AG04450 (cell line): ENCODE data around the gene L2HGDH. TPM values are rescaled to one million over a fixed set of nuclear protein-coding genes. Genes with fewer than 3 reads are reported as not detected.

ENCODE experiments used
- CTCF ChIA-PET: fragments of 300-600, 350-600 bp; formaldehyde crosslinking; extraction: SDS; loops from one replicate; lab custom pipeline; 2022; ENCODE audit warnings: antibody characterized with exemption, inconsistent platforms; lab: Charles Lee
- POLR2A ChIA-PET: fragments of 350-600 bp; formaldehyde crosslinking; extraction: SDS; loops from one replicate; lab custom pipeline; 2021; ENCODE audit warnings: antibody characterized with exemption, inconsistent platforms; lab: Yijun Ruan, JAX
- DNase-seq: peaks from one replicate; pipeline ENCODE4 v3.0.0-alpha.2; 2011; ENCODE audit warnings: low read depth, low spot score
- H3K27ac ChIP-seq: one replicate; pipeline ENCODE4 v1.5.1; 2012; ENCODE audit warnings: low read depth, low read length, control low read depth
- H3K27me3 ChIP-seq: one replicate; pipeline ENCODE4 v1.6.0; 2012; ENCODE audit warnings: low read length; ENCODE audit not compliant: control insufficient read depth, insufficient read depth
- H3K4me3 ChIP-seq: 2 replicates; pipeline ENCODE4 v1.5.1; 2011; ENCODE audit warnings: mild to moderate bottlenecking, low read depth, low read length, control low read depth
- H3K9me3 ChIP-seq: 2 replicates; pipeline ENCODE4 v1.5.1; 2012; ENCODE audit warnings: low read length; ENCODE audit not compliant: control insufficient read depth, insufficient read depth
- CTCF ChIP-seq: IDR thresholded peaks from 2 replicates; pipeline ENCODE4 v1.5.1; 2011; ENCODE audit warnings: low read depth, low read length, control low read depth, inconsistent platforms
- polyA plus RNA-seq: library from polyadenylated mRNA; depleted of rRNA; stranded (reverse); fragments of >200 nt; gene quantifications from 2 replicates; pipeline ENCODE4 v1.2.3, GENCODE V29; 2011

Gene L2HGDH
- polyA plus RNA-seq, 1 experiment = 3.6 TPM

GRCh38 chr14:50335989-50336824 is 24.2 kb upstream of the L2HGDH start:
- Histone ChIP-seq H3K27ac (peak overlapping the region; percentile 12), H3K27me3 (no peaks in the 10 kb centered on the region), H3K9me3 (no peaks in the 10 kb centered on the region), H3K4me3 (no peak overlapping the region; the same call in 1 of the 2 replicates)
- ChIA-PET POLR2A (interaction anchor here (0.8 to 1.2 kb wide), 3 partner anchors 9 to 117 kb away, joined by 3 to 5 read pairs (median 4); partner anchors contain the start of gene CDKL1), CTCF (interaction anchor here (1.7 to 3.4 kb wide), 2 partner anchors 15 to 18 kb away, joined by 10 to 18 read pairs; no protein-coding TSS in a partner anchor)
- TF ChIP-seq CTCF = no peak
- no peak for DNase-seq

GRCh38 chr14:50335389-50335788 is 23.4 kb upstream of the L2HGDH start:
- H3K4me3 ChIP-seq = no peak overlapping the region
- peak overlapping the region; percentile 12 for H3K27ac ChIP-seq
- no peak for DNase-seq
- H3K9me3 ChIP-seq = no peaks in the 10 kb centered on the region
- H3K27me3 ChIP-seq = no peaks in the 10 kb centered on the region
- CTCF ChIA-PET = interaction anchor here (0.6 to 3.4 kb wide), 5 partner anchors 14 to 473 kb away, joined by 3 to 18 read pairs (median 3); no protein-coding TSS in a partner anchor
- TF ChIP-seq CTCF = 0 out of 2 replicates have a peak, but pooled peaks have one; percentile 12
- POLR2A ChIA-PET = interaction anchor here (0.8 to 1.2 kb wide), 3 partner anchors 9 to 118 kb away, joined by 3 to 5 read pairs (median 4); partner anchors contain the start of gene CDKL1

- no peak overlapping the region for H3K4me3 ChIP-seq
- no peaks in the 10 kb centered on the region for H3K9me3 ChIP-seq
- POLR2A ChIA-PET = interaction anchor here (0.7 kb wide), 1 partner anchor 28 kb away, joined by 3 read pairs; no protein-coding TSS in a partner anchor
- no peaks in the 10 kb centered on the region for H3K27me3 ChIP-seq
- no peak overlapping the region for H3K27ac ChIP-seq
- TF ChIP-seq CTCF = no peak
- no peak for DNase-seq
- CTCF ChIA-PET = interaction anchor here (3.4 kb wide), 1 partner anchor 13 kb away, joined by 18 read pairs; no protein-coding TSS in a partner anchor
Observed at GRCh38 chr14:50334211-50334610, 22.2 kb upstream of the L2HGDH start.

- ChIA-PET POLR2A (interaction anchor here (0.6 to 1.1 kb wide), 4 partner anchors 12 to 129 kb away, joined by 3 to 10 read pairs (median 4); partner anchors contain the start of gene CDKL1), CTCF (interaction anchor here (0.8 to 3.4 kb wide), 3 partner anchors 11 to 15 kb away, joined by 5 to 18 read pairs (median 16); no protein-coding TSS in a partner anchor)
- Histone ChIP-seq H3K9me3 (no peaks in the 10 kb centered on the region), H3K27me3 (no peaks in the 10 kb centered on the region), H3K27ac (peak overlapping the region; percentile 58), H3K4me3 (no peak overlapping the region)
- no peak for TF ChIP-seq CTCF
- DNase-seq = no peak
Observed at GRCh38 chr14:50333014-50333509, 21.0 kb upstream of the L2HGDH start.
